CD14-positive monocyte (primary cell): ENCODE results near the gene GIGYF2. TPM values are rescaled to one million over a fixed set of nuclear protein-coding genes. Genes with fewer than 3 reads are reported as not detected.

Experiments used
- DNase-seq, 3 donors: peaks; one replicate each; pipeline ENCODE4 v3.0.0-alpha.2; 2011 to 2022
- H2AFZ ChIP-seq: 2 replicates; pipeline ENCODE4 v1.6.0; 2012; ENCODE audit warnings: mild to moderate bottlenecking, low read depth, low read length, inconsistent platforms; ENCODE audit not compliant: insufficient read depth, poor library complexity, severe bottlenecking
- H3K27ac ChIP-seq, 2 donors: 1 replicate in 1 of 2; 2 replicates in 1 of 2; pipeline ENCODE4 v1.5.1; 2012 to 2013; ENCODE audit warnings: low read length in 2 of 2, control low read depth in 1 of 2, inconsistent platforms in 1 of 2, low read depth in 1 of 2, mild to moderate bottlenecking in 1 of 2
- H3K27me3 ChIP-seq, 2 donors: one replicate each; pipeline versions ENCODE4 v1.6.0 to v1.6.1; 2011 to 2013; ENCODE audit warnings: low read length in 2 of 2; ENCODE audit not compliant: control insufficient read depth in 2 of 2, insufficient read depth in 2 of 2
- H3K36me3 ChIP-seq, 2 donors: replicated peaks in 1 of 2; 1 replicate in 1 of 2; 2 replicates in 1 of 2; pipeline versions ENCODE4 v1.5.1 to v1.6.1; 2012 to 2013; ENCODE audit warnings: low read length in 2 of 2, control low read depth in 1 of 2, inconsistent platforms in 1 of 2, mild to moderate bottlenecking in 1 of 2; ENCODE audit not compliant: insufficient read depth in 2 of 2, control insufficient read depth in 1 of 2
- H3K4me1 ChIP-seq, 2 donors: 1 replicate in 1 of 2; 2 replicates in 1 of 2; pipeline versions ENCODE4 v1.5.1 to v1.6.1; 2012 to 2013; ENCODE audit warnings: low read length in 2 of 2, control low read depth in 1 of 2, inconsistent platforms in 1 of 2, mild to moderate bottlenecking in 1 of 2, moderate library complexity in 1 of 2; ENCODE audit not compliant: insufficient read depth in 2 of 2, control insufficient read depth in 1 of 2
- H3K4me2 ChIP-seq: replicated peaks from 2 replicates; pipeline ENCODE3; 2012; ENCODE audit warnings: low read length, moderate library complexity, mild to moderate bottlenecking; ENCODE audit not compliant: poor library complexity, severe bottlenecking; ENCODE audit errors: extremely low read depth
- H3K4me3 ChIP-seq, 3 experiments: fragments of 200-600 bp in 1 of 3; sonication (generic) in 1 of 3; replicated peaks in 1 of 3; 1 replicate in 2 of 3; 2 replicates in 1 of 3; pipeline ENCODE4 v1.5.1; 2011 to 2013; ENCODE audit warnings: low read length in 3 of 3, mild to moderate bottlenecking in 3 of 3, control low read depth in 2 of 3, low read depth in 2 of 3, inconsistent platforms in 1 of 3, moderate library complexity in 1 of 3
- H3K79me2 ChIP-seq: 2 replicates; pipeline ENCODE4 v1.6.0; 2012; ENCODE audit warnings: mild to moderate bottlenecking, control low read depth, inconsistent platforms, low read length, moderate library complexity; ENCODE audit not compliant: insufficient read depth
- H3K9ac ChIP-seq: 2 replicates; pipeline ENCODE4 v1.6.0; 2017; ENCODE audit warnings: low read length, mild to moderate bottlenecking; ENCODE audit not compliant: insufficient read depth, poor library complexity, severe bottlenecking
- H3K9me3 ChIP-seq, 2 donors: replicated peaks in 1 of 2; 1 replicate in 1 of 2; 2 replicates in 1 of 2; pipeline versions ENCODE4 v1.5.1 to v1.6.1; 2012 to 2013; ENCODE audit warnings: low read length in 2 of 2, control low read depth in 1 of 2; ENCODE audit not compliant: control insufficient read depth in 1 of 2, insufficient read depth in 1 of 2
- H4K20me1 ChIP-seq: 2 replicates; pipeline ENCODE4 v1.6.0; 2012; ENCODE audit warnings: mild to moderate bottlenecking, low read length, control low read depth, moderate library complexity; ENCODE audit not compliant: insufficient read depth
- H3K27ac Mint-ChIP-seq, 7 donors: one replicate each; pipeline ENCODE4 v1.8.0; 2020; ENCODE audit warnings: mild to moderate bottlenecking in 7 of 7, mixed read lengths in 7 of 7, moderate library complexity in 6 of 7, inconsistent platforms in 2 of 7
- H3K27me3 Mint-ChIP-seq, 3 donors: one replicate each; pipeline ENCODE4 v1.8.0; 2021 to 2022; ENCODE audit warnings: low read depth in 3 of 3, mild to moderate bottlenecking in 3 of 3, mixed read lengths in 3 of 3, moderate library complexity in 3 of 3, inconsistent platforms in 1 of 3
- H3K36me3 Mint-ChIP-seq, 2 donors: one replicate each; pipeline ENCODE4 v1.8.0; 2020; ENCODE audit warnings: mixed read lengths in 2 of 2, inconsistent platforms in 1 of 2, mild to moderate bottlenecking in 1 of 2
- H3K4me1 Mint-ChIP-seq: one replicate; pipeline ENCODE4 v1.8.0; 2020; ENCODE audit warnings: mild to moderate bottlenecking, mixed read lengths
- H3K4me3 Mint-ChIP-seq, 2 donors: one replicate each; pipeline ENCODE4 v1.8.0; 2020; ENCODE audit warnings: mild to moderate bottlenecking in 2 of 2, mixed read lengths in 2 of 2, moderate library complexity in 1 of 2
- H3K9me3 Mint-ChIP-seq, 7 donors: one replicate each; pipeline ENCODE4 v1.8.0; 2020 to 2022; ENCODE audit warnings: mixed read lengths in 7 of 7, mild to moderate bottlenecking in 6 of 7, moderate library complexity in 6 of 7, inconsistent platforms in 2 of 7
- WGBS: methylation state at CpG from one replicate; pipeline ENCODE4 v1.1.5; 2013; ENCODE audit warnings: missing lambda C conversion rate; ENCODE audit not compliant: insufficient coverage; 5-methylcytosine and 5-hydroxymethylcytosine counted together
- intact Hi-C, 2 donors: fragments of 100-400 bp; cut with micrococcal nuclease; formaldehyde crosslinking; loops; one replicate each; pipeline versions ENCODE4 v1.15.0 to v1.15.1; 2023
- polyA plus RNA-seq, 3 donors: library from polyadenylated mRNA; depleted of rRNA in 1 of 3; unstranded in 2 of 3; stranded (reverse) in 1 of 3; fragments of 300-500 nt in 2 of 3; fragments of >200 nt in 1 of 3; fragmentation: Illumina TruSeq in 2 of 3; gene quantifications; 1 replicate in 2 of 3; 2 replicates in 1 of 3; pipeline ENCODE4 v1.2.3, GENCODE V29; 2012 to 2021
- TF ChIP-seq, protein P1 (sequence below): fragments of 200-600 bp; IDR thresholded peaks from one replicate; pipeline ENCODE4 v1.8.0; 2022; ENCODE audit warnings: antibody characterized with exemption, mild to moderate bottlenecking

Gene GIGYF2
- polyA plus RNA-seq, 3 donors = 7.7 to 20.7 (median 17.3) TPM

DNA sequence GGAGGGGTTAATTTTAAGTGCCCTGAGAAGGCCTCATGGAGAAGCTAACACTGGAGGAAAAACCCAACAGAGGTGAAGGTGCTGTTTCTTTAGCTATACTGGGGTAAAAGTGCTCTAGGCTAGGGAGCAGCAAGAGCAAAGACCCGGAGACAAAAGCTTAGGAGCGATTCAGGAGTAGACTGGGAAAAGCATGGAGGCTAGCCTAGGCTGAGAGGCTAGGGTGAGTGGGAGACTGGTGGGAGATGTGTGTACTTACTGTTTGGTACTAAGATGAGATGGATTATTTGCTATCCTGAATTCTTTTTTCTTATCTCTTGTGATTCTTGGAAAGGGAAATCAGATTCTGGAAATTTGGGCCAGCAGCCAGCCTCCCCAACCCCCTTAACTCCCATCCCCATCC, 2.0 kb downstream of the GIGYF2 start:
- H3K27me3 ChIP-seq = no peaks in the 10 kb centered on the region
- 97% methylated on average over 2 of the region's 2 CpGs for WGBS
- H3K9ac ChIP-seq = no peak overlapping the region
- no peaks in the 10 kb centered on the region for H3K9me3 ChIP-seq
- Mint-ChIP-seq H3K9me3 (peaks cover 0 to 6% (median 0%) of the 10 kb centered on the region in 7 donors), H3K36me3 (peaks cover 20 to 24% of the 10 kb centered on the region in 2 donors), H3K4me1 (peaks cover 34% of the 10 kb centered on the region), H3K4me3 (peak overlapping the region in 1 of 2 donors; percentile 57), H3K27me3 (peaks cover 0 to 5% (median 4%) of the 10 kb centered on the region in 3 donors), H3K27ac (peak overlapping the region in 3 of 7 donors; percentile 13 to 93 (median 81))
- H3K79me2 ChIP-seq = peaks cover 70% of the 10 kb centered on the region
- DNase-seq = no peak
- peak overlapping the region in 1 of 2 donors; percentile 95 for H3K27ac ChIP-seq
- peaks cover 21 to 33% of the 10 kb centered on the region in 2 donors for H3K4me1 ChIP-seq
- no peak overlapping the region for H2AFZ ChIP-seq
- peaks cover 31% of the 10 kb centered on the region for H4K20me1 ChIP-seq
- TF ChIP-seq, protein P1, sequence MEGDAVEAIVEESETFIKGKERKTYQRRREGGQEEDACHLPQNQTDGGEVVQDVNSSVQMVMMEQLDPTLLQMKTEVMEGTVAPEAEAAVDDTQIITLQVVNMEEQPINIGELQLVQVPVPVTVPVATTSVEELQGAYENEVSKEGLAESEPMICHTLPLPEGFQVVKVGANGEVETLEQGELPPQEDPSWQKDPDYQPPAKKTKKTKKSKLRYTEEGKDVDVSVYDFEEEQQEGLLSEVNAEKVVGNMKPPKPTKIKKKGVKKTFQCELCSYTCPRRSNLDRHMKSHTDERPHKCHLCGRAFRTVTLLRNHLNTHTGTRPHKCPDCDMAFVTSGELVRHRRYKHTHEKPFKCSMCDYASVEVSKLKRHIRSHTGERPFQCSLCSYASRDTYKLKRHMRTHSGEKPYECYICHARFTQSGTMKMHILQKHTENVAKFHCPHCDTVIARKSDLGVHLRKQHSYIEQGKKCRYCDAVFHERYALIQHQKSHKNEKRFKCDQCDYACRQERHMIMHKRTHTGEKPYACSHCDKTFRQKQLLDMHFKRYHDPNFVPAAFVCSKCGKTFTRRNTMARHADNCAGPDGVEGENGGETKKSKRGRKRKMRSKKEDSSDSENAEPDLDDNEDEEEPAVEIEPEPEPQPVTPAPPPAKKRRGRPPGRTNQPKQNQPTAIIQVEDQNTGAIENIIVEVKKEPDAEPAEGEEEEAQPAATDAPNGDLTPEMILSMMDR = no peak
- no peak overlapping the region for H3K4me2 ChIP-seq
- intact Hi-C loops = loop anchor here (10.0 kb wide), 2 partner anchors 144 to 1184 kb away; partner anchors contain the start of genes EIF4E2 (in 2 of the 2) and TIGD1 (in 2 of the 2)
- H3K4me3 ChIP-seq = peak overlapping the region in 1 of 3 experiments; percentile 91
- H3K36me3 ChIP-seq = peaks cover 6 to 16% of the 10 kb centered on the region in 2 donors

DNA sequence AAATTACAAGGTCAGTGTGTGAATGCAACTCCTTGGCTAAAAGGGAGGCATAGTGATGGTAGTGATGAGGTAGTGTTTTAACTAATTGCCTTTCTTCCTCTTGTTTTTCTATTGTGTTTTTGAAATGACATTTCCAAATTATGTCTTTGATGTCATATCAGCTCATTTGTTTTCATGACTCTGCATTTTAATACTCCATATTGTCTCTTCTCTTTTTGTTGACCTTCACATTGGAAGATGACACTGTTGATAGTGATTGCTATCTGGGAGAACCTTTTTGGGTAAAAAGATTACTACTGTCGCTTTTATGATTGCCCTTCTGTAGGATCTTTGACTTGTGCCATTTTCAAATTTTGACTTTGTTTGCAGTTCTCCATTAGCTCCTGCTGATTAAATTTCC, 3.0 kb downstream of the GIGYF2 start:
- DNase-seq = no peak
- no peak overlapping the region for H3K4me3 ChIP-seq
- H3K27ac ChIP-seq = peak overlapping the region in 1 of 2 donors; percentile 49
- TF ChIP-seq, protein P1 = no peak
- Mint-ChIP-seq H3K9me3 (peaks cover 0 to under 1% (median 0%) of the 10 kb centered on the region in 7 donors), H3K36me3 (peaks cover 27 to 34% of the 10 kb centered on the region in 2 donors), H3K4me3 (peak overlapping the region in 1 of 2 donors; percentile 22), H3K4me1 (peaks cover 34% of the 10 kb centered on the region), H3K27ac (peak overlapping the region in 5 of 7 donors; percentile 1 to 86 (median 72)), H3K27me3 (peaks cover 0 to 5% (median 4%) of the 10 kb centered on the region in 3 donors)
- H3K4me1 ChIP-seq = peaks cover 21 to 33% of the 10 kb centered on the region in 2 donors
- no peak overlapping the region for H3K9ac ChIP-seq
- H3K4me2 ChIP-seq = peak overlapping the region; percentile 14
- H2AFZ ChIP-seq = no peak overlapping the region
- intact Hi-C loops = no loop called here
- peaks cover 38% of the 10 kb centered on the region for H4K20me1 ChIP-seq
- H3K36me3 ChIP-seq = peaks cover 10 to 26% of the 10 kb centered on the region in 2 donors
- H3K27me3 ChIP-seq = no peaks in the 10 kb centered on the region
- peaks cover 78% of the 10 kb centered on the region for H3K79me2 ChIP-seq
- no CpG with 5 or more reads among the region's 1 CpG for WGBS
- no peaks in the 10 kb centered on the region for H3K9me3 ChIP-seq
